ELF-1 (cell line): ENCODE measurements around the gene NFAT5.
"Not testable (repeated sequence)": the region's sequence is repeated elsewhere in the genome, so short reads cannot be mapped to it uniquely, and the experiment has no call there.

Experiments used
- DNase-seq: peaks from one replicate; pipeline ENCODE4 v3.0.0-alpha.2; 2016; ENCODE audit warnings: low read depth, low spot score

NFAT5 gene

DNA sequence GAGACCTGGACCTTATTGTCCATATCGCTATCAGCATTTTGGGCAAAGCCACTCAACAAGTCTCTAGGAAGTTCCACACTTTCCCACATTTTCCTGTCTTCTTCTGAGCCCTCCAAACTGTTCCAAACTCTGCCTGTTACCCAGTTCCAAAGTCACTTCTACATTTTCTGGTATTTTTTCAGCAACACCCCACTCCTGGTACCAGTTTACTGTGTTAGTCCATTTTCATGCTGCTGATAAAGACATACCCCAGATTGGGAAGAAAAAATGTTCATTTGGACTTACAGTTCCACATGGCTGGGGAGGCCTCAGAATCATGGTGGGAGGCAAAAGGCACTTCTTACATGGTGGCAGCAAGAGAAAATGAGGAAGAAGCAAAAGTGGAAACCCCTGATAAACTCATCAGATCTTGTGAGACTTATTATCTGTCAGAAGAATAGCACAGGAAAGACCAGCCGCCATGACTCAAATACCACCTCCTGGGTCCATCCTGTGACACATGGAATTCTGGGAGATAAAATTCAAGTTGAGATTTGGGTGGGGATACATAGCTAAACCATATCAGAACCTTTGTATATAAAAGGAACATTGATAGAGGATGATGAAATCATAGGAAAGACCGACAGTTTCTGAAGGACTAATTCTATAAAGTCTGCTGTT, 71.6 kb downstream of the NFAT5 start:
- DNase-seq, result not testable (repeated sequence)

DNA sequence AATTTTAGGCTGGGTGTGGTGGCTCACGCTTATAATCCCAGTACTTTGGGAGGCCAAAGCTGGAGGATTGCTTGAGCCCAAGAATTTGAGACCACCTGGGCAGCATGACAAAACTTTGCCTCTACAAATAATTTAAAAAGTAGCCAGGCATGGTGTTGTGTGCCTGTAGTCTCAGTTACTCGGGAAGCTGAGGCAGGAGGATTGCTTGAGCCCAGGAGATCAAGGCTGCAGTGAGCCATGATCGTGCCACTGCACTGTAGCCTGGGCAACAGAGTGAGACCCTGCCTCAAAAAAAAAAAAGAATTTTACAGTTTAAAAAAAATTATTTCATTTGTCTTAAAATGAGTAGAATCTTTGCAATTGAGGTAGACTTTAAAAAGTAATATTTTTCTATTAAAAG, 78.2 kb downstream of the NFAT5 start:
- DNase-seq, result not testable (repeated sequence)

DNA sequence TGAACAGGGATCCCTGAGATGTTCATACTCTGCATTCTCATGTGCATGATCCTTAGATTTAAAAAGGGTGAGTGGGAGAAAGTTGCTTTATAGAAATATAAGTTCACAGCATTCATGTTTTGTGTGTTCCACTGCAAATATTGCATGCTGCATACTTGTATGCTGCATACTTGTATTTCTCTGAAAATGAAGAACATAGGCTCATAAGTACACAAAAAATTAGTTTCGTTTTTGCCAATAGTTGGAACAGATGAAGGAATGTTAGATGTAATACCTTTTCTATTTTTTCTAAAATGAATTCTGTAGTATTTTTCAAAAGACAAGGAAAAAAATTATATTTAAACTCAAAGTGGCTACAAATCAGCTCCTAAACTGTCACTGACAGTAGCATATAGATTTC, 79.0 kb downstream of the NFAT5 start:
- DNase-seq, result no peak

DNA sequence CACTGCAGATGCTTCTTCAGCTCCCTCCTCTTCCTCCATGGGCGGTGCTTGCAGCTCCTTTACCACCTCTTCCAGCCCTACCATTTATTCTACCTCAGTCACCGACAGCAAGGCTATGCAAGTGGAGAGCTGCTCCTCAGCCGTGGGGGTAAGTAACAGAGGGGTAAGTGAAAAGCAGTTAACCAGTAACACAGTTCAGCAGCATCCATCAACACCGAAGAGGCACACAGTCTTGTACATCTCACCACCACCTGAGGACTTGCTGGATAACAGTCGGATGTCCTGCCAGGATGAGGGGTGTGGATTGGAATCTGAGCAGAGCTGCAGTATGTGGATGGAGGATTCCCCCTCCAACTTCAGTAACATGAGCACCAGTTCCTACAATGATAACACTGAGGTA, 81.3 kb downstream of the NFAT5 start:
- DNase-seq, result no peak

DNA sequence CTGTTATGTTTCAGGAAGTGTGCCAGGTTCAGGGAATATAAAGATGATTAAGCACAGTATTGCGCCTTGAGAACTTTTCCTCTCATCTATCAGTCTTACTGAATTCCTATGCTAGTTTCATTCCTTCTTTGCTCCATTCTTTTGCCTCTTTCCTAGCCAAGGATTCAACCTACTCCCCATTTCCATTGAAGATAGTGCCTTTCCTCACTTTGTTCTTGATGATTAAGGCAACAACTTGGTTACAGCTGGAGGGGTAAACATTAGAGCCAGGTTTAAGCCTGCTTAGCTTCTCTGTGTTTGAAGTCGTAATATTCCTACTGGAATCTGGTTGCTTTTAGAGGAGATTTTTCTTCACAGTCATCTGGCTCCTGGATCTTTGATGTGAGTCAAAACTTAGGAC, 85.5 kb downstream of the NFAT5 start:
- no peak for DNase-seq

DNA sequence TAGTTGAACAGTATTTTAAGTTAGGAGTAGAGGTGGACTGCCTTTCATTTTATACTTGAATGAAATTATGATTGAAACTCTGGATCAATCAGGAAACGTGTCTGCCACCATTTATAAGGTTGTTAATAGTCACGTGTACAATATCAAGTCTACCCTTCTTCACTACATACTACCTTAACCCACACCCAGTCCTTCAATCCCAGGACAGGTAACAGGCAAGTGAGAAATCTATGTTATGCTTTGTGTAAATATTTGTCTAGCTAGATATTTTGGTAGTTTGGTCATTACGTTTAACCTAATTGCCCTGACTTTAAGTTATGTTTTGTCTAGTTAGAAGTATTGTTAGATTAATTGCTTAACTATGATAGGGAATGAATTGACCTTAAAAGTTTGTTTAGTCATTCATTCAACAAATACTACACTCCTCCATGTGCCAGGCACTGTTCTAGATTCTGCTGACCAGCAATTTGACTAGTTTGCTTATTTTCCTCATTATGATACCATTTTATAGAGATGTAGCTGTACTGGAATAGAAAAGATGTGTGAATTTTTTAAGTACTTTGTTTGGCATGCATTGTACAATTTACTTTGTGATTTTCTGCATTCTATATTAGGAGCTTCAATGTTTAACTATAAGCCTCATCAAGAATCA, 88.6 kb downstream of the NFAT5 start:
- DNase-seq, result no peak

DNA sequence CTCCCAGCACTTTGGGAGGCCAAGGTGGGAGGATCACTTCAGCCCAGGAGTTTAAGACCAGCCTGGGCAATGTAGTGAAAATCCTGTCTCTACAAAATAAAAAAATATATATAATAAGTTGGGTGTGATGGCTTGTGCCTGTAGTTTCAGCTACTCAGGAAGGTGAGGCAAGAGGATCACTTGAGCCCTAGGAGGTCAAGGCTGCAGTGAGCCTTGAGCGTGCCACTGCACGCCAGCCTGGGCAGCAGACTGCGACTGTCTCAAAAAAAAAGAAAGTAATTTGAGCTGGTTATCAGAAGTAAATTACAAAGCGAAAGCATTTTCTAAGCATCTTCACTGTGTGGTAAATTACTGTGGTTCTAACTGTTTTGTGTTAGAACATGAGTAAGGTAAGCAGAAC, 94.4 kb downstream of the NFAT5 start:
- no peak for DNase-seq

DNA sequence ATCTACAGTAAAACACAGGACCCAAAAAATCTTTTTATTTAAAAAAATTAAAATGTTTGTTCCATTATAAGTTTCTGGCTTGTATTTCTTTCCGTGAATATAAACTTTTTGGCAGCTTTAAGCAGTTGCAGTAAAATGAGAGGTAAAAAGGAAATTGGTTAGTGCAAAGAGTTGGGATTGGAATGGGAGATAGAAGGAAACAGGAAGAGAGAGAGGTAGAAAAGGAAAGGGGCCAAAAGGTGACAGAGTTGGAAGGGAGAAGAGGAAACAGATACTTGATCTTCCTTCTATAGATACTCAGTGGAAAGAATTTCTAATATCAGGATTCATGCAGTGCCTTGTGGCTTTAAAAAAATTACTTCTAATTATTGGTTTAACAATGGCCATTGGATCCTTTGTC, 97.1 kb downstream of the NFAT5 start:
- no peak for DNase-seq

DNA sequence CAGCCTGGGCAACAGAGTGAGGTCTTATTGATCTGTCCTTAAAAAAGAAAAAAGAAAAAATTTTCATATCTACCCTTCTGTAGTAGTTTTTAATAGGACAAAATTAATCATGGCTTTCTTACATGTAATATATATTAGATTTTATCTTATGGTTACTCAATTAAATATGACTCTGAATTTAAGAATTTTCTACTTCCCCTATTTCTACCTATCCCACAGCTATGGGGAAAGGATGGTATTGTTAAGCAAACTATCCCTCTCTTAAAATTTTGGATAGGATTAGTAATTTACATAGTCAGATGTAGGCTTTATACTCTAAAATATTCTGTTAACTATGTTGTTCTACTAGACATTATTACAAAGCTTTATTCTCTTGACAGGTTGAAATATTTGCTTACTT, 98.1 kb downstream of the NFAT5 start:
- DNase-seq, result no peak

DNA sequence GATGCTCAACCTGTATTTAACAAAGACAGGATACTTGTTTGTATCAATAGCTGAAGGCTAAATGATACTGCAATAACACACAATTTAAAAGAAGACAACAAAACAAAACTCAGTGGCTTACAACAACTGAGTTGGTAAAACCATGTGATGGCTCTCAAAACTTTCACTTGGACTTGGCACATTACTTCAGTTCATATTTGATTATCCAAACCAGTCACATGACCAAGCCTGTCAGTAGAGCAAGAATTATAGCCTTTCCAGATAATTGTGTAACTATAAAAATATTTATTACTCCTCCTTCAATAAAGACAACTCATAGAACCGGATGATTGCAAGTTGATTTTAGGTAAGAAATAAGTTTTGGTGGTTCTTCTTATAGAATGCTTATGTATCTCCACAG, 103.8 kb downstream of the NFAT5 start:
- no peak for DNase-seq

DNA sequence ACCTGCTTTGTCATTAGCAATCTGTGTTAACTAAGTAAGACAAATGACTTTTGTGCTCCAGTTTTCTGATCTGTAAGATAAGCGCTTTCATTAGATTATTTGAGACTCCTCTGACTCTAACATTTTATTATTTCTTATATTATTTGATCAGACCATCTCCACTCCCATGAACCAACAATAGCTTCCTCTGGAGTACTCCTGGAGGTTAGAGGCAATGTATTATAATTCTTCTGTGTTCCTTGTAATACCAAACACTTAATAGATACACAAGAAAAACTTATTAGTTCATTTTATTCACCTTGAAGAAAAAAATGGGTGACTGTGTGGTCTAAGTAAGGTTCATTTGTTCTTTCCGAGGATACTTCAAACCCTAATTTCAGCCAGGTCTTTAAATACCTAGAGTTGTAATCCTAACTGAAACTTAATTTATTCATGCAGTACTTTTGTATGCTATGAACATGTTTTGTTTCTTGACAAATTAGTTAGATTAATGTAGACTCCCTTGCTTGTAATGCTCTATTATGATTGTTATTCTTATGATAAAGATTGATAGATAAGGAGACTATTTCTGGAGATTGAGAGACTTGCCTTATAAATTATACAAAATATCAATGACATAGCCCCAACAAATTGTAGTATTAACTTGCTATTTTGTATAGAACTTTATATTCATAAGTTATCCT, 106.7 kb downstream of the NFAT5 start:
- DNase-seq, result no peak

DNA sequence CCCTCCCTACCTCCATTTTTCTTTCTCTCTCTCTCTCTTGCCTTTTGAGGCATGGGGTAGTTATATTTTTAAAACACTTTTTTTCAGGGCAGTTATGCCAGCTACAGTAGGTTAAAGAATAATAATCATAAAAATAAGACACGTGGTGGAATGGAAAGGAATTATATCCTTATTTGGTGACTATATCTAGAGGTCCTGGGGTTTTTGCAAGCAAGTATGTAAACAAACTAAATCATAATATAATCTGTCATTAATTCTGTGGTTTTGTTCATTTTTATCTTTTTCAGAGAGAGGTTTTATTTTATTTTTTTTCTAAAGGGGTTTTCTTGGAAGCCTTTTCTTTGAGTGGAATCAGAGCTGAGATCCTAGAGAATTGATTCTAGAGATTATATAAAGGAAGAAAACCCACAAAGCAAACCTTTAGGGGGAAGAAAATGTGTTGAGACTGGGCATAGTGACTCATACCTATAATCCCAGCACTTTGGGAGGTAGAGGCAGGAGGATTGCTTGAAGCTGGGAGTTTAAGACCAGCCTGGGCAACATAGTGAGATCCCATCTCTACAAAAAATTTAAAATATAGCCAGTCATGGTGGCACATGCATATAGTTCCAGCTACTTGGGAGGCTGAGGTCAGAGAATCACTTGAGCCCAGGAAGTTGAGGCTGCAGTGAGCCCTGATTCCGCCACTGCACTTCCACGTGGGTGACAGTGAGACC, 107.4 kb downstream of the NFAT5 start:
- DNase-seq, result no peak

DNA sequence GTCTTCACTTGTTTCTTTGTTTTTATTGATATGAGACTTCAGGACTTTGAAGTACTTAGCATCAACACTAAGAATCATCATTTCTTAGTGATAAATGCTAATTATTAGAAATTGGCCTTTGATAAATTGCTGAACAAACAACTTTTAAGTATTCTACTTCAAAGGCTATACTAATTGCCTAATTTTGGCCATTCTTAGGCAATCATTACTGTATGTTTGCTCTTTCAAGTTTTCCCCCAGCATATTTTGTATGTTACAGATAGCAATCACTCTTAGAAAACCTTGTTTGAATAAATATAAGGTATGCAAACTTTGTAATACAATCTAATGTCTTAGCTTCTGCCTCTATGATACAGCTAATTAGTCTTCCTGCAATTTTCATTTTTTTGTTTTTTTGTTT, 114.6 kb downstream of the NFAT5 start:
- DNase-seq, result no peak

DNA sequence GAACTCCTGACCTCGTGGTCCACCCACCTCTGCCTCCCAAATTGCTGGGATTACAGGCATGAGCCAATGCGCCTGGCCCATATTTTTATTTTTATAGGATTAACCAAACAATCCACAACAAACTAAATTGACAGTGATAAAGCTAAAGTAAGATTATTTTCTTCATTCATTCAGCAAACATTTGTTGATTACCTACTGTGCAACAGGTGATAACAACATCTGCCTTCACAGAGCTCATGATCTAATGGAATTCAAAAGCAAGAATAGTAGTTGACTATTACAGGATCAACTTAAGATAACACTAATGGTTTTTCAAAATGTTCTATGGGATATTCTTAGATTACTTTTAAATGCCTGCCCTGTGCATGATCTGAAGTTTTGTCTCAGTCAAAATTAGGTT, 122.8 kb downstream of the NFAT5 start:
- no peak for DNase-seq

DNA sequence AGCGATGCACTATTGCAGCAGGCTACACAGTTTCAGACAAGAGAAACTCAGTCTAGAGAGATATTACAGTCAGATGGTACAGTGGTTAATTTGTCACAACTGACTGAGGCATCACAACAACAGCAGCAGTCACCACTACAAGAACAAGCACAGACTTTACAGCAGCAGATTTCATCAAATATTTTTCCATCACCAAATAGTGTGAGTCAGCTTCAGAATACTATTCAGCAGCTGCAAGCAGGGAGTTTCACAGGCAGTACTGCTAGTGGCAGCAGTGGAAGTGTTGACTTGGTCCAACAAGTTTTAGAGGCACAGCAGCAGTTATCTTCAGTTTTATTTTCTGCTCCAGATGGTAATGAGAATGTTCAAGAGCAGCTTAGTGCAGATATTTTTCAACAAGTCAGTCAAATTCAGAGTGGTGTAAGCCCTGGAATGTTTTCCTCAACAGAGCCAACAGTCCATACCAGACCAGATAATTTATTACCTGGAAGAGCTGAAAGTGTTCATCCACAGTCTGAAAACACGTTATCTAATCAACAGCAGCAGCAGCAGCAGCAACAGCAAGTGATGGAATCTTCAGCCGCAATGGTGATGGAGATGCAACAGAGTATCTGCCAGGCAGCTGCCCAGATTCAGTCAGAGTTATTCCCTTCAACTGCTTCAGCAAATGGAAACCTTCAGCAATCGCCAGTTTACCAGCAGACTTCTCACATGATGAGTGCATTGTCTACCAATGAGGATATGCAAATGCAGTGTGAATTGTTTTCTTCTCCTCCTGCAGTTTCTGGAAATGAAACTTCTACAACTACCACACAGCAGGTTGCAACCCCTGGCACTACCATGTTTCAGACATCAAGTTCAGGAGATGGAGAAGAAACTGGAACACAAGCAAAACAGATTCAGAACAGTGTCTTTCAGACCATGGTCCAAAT, 126.5 kb downstream of the NFAT5 start:
- no peak for DNase-seq

DNA sequence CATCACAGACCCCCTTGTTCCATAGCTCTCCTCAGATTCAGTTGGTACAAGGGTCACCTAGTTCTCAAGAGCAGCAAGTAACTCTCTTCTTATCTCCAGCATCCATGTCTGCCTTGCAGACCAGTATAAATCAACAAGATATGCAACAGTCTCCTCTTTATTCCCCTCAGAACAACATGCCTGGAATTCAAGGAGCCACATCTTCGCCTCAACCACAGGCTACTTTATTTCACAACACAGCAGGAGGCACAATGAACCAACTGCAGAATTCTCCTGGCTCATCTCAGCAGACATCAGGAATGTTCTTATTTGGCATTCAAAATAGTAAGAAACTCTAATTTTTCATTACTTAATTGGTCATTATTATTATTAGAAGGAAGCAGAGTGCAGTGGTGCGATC, 128.2 kb downstream of the NFAT5 start:
- no peak for DNase-seq

DNA sequence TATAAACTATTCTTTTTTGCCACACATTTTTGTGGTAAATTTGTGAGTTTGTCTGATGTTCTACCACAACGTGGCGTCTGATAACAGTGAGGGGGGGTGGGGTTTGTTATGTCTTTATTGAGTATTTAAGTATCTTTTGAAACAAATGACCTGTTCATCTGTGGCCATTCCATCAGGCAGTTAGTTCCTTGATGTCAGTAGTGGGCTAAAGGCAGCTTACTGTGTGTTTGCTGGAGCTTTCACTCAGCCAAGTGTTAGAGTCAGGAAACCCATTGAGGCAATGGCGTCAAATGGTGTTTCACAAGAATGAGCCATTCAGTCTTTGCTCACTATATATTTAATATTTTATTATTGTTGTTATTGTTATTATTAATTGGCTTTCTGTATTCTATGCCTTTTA, 132.6 kb downstream of the NFAT5 start:
- no peak for DNase-seq

DNA sequence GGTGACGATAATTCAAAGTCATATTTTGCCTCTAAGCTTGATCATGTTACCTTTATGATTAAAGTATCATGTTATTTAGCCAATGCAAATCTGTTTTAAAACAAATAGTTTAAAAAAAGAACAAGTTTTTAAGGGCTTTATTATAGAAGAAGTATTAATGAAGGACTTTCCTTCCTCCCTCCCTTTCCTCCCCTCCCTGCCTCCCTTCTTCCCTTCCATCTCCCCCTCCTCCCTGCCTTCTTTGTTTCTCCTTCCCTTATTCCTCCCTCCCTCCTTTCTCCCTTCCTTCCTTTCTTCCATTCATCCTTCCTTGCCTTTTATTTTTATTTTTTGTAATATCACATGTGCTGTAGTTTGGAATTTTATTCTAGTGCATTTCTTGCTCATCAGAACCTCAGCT, 134.1 kb downstream of the NFAT5 start:
- DNase-seq, result no peak

DNA sequence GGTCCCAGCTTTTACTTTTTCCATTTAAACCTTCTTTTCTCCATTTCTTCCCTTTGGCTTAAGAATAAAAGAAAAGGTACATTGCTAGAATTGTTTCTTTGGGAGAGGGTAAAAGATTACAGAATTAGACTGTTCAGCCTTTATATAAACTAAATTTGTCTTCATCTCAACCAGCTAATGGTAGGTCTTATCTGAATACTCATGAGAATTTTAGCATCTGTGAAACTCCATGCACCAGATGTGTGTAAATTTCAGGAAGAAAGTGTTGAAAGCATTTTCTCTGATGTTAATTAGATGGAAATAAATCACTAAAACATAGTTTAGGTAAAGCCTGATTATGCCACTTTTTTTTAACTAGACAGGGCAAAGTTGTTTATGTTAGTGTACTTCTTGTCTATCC, 135.7 kb downstream of the NFAT5 start:
- DNase-seq, result no peak

DNA sequence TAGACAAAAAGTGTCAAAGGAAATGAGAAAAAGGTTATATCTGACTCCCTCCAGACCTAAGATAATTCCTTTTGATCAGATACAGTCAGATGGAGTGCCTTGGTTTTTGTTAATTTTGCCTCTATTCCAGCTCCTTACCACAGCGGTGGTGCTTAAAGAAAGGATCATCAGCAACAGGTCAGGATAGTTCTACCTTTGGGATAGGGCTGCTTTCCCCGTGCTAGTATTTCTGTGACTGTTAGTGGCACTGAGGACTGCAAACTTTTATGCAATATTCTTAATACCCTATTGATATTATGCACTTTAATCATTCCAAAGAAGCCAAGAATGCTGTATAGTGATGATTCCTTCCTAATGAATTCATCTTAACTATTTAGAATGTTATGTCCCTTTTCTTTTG, 136.1 kb downstream of the NFAT5 start:
- no peak for DNase-seq

DNA sequence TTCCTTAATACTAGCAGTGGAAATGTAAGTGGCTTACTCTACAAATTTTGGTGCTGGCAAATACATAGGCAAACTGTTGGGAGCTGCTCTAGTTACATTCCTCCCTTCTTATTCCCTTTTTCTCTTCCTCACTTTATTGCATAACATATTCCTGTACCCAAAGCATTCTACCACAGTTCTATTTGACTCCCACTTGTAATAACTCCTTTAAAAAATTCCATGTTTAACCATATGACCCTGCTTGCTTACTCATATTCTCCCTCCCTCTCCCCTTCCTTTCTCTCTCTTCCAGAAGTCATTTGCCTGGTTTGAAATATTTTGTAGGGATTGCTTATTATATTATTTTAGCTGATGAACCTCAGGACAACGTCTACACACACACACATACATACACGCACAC, 137.9 kb downstream of the NFAT5 start:
- DNase-seq, result no peak
